Gastrocnemius medialis (tissue), 4 donors: ENCODE data around the gene OAT.

Source experiments
- CTCF ChIP-seq, 5 experiments: fragments of 450-650 bp in 3 of 5; fragments of 200-600 bp in 2 of 5; sonication (generic) in 2 of 5; IDR thresholded peaks in 4 of 5; conservative IDR thresholded peaks in 1 of 5; 1 replicate in 4 of 5; 2 replicates in 1 of 5; pipeline ENCODE4 v1.5.1; 2016 to 2019; ENCODE audit warnings: antibody characterized with exemption in 5 of 5, mild to moderate bottlenecking in 3 of 5, moderate library complexity in 3 of 5
- POLR2A ChIP-seq, 2 donors: fragments of 450-650 bp; IDR thresholded peaks; one replicate each; pipeline ENCODE4 v1.6.1; 2017; ENCODE audit warnings: antibody characterized with exemption in 2 of 2, mild to moderate bottlenecking in 2 of 2, moderate library complexity in 2 of 2

- TF ChIP-seq CTCF (IDR thresholded peaks at IDR 0.05 in 4 of 5, conservative IDR thresholded peaks at IDR 0.05 in 1 of 5) (no peak), POLR2A (IDR thresholded peaks at IDR 0.05) (no peak)
Measured at GRCh38 chr10:124458473-124458872, 39.8 kb upstream of the OAT start.
